Esophagus muscularis mucosa (tissue), 4 donors: ENCODE results near the gene RETREG1.

Experiments used
- CTCF ChIP-seq, 3 experiments: fragments of 200-600 bp in 2 of 3; fragments of 450-650 bp in 1 of 3; sonication (generic) in 2 of 3; IDR thresholded peaks; one replicate each; pipeline ENCODE4 v1.5.1; 2017 to 2019; ENCODE audit warnings: antibody characterized with exemption in 3 of 3, mild to moderate bottlenecking in 2 of 3, moderate library complexity in 1 of 3
- EP300 ChIP-seq: sonication (generic); formaldehyde crosslinking; IDR thresholded peaks from one replicate; pipeline ENCODE4 v1.6.1; 2017; ENCODE audit warnings: antibody characterized with exemption
- POLR2A ChIP-seq: fragments of 450-650 bp; IDR thresholded peaks from one replicate; pipeline ENCODE4 v1.6.1; 2017; ENCODE audit warnings: antibody characterized with exemption, moderate library complexity, mild to moderate bottlenecking, low read depth
- POLR2AphosphoS5 ChIP-seq, 2 donors: sonication (generic); formaldehyde crosslinking; IDR thresholded peaks; one replicate each; pipeline ENCODE4 v1.6.1; 2017; ENCODE audit warnings: antibody characterized with exemption in 2 of 2

GRCh38 chr5:16484081-16484480 lies 132.7 kb downstream of the RETREG1 start:
- TF ChIP-seq CTCF (IDR thresholded peaks at IDR 0.05) (no peak), POLR2AphosphoS5 (IDR thresholded peaks at IDR 0.05) (no peak), POLR2A (no peak), EP300 (no peak)
